Erythroblast (primary cell): Measurements from ENCODE around the gene NT5DC1.

Experiments
- GATA1 ChIP-seq: IDR thresholded peaks from 2 replicates; pipeline ENCODE4 v1.6.1; 2011; ENCODE audit warnings: low read depth, mild to moderate bottlenecking, control low read depth, low read length, moderate library complexity
- POLR2A ChIP-seq: IDR thresholded peaks from 2 replicates; pipeline ENCODE4 v1.6.1; 2011; ENCODE audit warnings: mild to moderate bottlenecking, low read length

- TF ChIP-seq POLR2A (no peak), GATA1 (no peak)
Measured at GRCh38 chr6:116298273-116298672, 197.6 kb downstream of the NT5DC1 start.
